Ishikawa (cell line): Measurements from ENCODE around the gene NSMCE1.

ENCODE experiments used
- CEBPB ChIP-seq: IDR thresholded peaks from 2 replicates; pipeline ENCODE4 v1.6.1; 2012
- CREB1 ChIP-seq: IDR thresholded peaks from 2 replicates; pipeline ENCODE4 v1.6.1; 2012; ENCODE audit warnings: low read depth
- EGR1 ChIP-seq: IDR thresholded peaks from 2 replicates; pipeline ENCODE4 v1.6.1; 2012
- EP300 ChIP-seq: IDR thresholded peaks from 2 replicates; pipeline ENCODE4 v1.6.1; 2012; ENCODE audit warnings: borderline replicate concordance
- FOXM1 ChIP-seq: IDR thresholded peaks from 2 replicates; pipeline ENCODE4 v1.6.1; 2012; ENCODE audit warnings: low read depth, borderline replicate concordance
- MAX ChIP-seq: IDR thresholded peaks from 2 replicates; pipeline ENCODE4 v1.6.1; 2012
- NFIC ChIP-seq: IDR thresholded peaks from 2 replicates; pipeline ENCODE4 v1.6.1; 2012
- RAD21 ChIP-seq: IDR thresholded peaks from 2 replicates; pipeline ENCODE4 v1.6.1; 2012; ENCODE audit warnings: low read depth
- REST ChIP-seq: IDR thresholded peaks from 2 replicates; pipeline ENCODE4 v1.6.1; 2012; ENCODE audit warnings: low read depth, mild to moderate bottlenecking
- TAF1 ChIP-seq: IDR thresholded peaks from 2 replicates; pipeline ENCODE4 v1.6.1; 2012; ENCODE audit warnings: low read depth, mild to moderate bottlenecking
- TCF12 ChIP-seq: IDR thresholded peaks from 2 replicates; pipeline ENCODE4 v1.6.1; 2012; ENCODE audit warnings: low read depth
- YY1 ChIP-seq: IDR thresholded peaks from 2 replicates; pipeline ENCODE4 v1.6.1; 2012; ENCODE audit warnings: low read depth
- ZBTB7A ChIP-seq: IDR thresholded peaks from 2 replicates; pipeline ENCODE4 v1.6.1; 2012; ENCODE audit warnings: low read depth
- TF ChIP-seq, protein P1 (sequence below): IDR thresholded peaks from 2 replicates; pipeline ENCODE4 v1.6.1; 2012

GRCh38 chr16:27222249-27223225, 46.0 kb downstream of the NSMCE1 start:
- no peak for TF ChIP-seq ZBTB7A
- TF ChIP-seq CREB1, result no peak
- no peak for TF ChIP-seq REST
- no peak for TF ChIP-seq EP300
- TF ChIP-seq YY1, result no peak
- no peak for TF ChIP-seq RAD21
- no peak for TF ChIP-seq EGR1
- TF ChIP-seq TAF1, result no peak
- no peak for TF ChIP-seq MAX
- TF ChIP-seq CEBPB, result no peak
- TF ChIP-seq TCF12, result no peak
- TF ChIP-seq, protein P1, sequence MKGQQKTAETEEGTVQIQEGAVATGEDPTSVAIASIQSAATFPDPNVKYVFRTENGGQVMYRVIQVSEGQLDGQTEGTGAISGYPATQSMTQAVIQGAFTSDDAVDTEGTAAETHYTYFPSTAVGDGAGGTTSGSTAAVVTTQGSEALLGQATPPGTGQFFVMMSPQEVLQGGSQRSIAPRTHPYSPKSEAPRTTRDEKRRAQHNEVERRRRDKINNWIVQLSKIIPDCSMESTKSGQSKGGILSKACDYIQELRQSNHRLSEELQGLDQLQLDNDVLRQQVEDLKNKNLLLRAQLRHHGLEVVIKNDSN, result no peak
- no peak for TF ChIP-seq NFIC
- TF ChIP-seq FOXM1, result no peak
